ENCODE data around the gene ERVFRD-1. TPM values are rescaled to one million over a fixed set of nuclear protein-coding genes. Genes with fewer than 3 reads are reported as not detected.

Gene ERVFRD-1
- total RNA-seq, 1 donor from 2014 or later = not detected

DNA sequence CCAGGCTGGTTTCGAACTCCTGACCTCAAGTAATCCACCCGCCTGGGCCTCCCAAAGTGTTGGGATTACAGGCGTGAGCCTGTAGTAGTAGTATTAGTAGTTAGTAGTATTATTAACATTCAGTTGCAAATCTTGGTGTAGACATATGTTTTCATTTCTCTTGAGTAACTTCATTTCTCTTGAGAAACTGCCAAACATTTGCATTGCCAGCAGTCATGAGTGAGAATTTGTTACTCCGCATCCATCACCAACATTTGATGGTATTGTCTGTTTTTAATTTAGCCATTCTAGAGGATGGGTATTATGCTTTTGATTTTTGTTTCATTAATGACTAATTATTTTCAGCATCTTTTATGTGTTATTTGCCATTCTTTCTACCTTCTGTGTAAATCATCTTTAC is 1.5 kb upstream of the ERVFRD-1 start:
- H3K27ac Mint-ChIP-seq (ENCODE audit: unreplicated experiment) = no peak overlapping the region
- TF ChIP-seq, protein P1, sequence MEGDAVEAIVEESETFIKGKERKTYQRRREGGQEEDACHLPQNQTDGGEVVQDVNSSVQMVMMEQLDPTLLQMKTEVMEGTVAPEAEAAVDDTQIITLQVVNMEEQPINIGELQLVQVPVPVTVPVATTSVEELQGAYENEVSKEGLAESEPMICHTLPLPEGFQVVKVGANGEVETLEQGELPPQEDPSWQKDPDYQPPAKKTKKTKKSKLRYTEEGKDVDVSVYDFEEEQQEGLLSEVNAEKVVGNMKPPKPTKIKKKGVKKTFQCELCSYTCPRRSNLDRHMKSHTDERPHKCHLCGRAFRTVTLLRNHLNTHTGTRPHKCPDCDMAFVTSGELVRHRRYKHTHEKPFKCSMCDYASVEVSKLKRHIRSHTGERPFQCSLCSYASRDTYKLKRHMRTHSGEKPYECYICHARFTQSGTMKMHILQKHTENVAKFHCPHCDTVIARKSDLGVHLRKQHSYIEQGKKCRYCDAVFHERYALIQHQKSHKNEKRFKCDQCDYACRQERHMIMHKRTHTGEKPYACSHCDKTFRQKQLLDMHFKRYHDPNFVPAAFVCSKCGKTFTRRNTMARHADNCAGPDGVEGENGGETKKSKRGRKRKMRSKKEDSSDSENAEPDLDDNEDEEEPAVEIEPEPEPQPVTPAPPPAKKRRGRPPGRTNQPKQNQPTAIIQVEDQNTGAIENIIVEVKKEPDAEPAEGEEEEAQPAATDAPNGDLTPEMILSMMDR (conservative IDR thresholded peaks at IDR 0.05) = no peak
- peaks cover 8% of the 10 kb centered on the region for H3K4me1 Mint-ChIP-seq
- no peak overlapping the region for H3K4me3 Mint-ChIP-seq
- H3K36me3 Mint-ChIP-seq (ENCODE audit: low read depth) = peaks cover 2% of the 10 kb centered on the region
- no peaks in the 10 kb centered on the region for H3K9me3 Mint-ChIP-seq
- no peaks in the 10 kb centered on the region for H3K27me3 Mint-ChIP-seq (ENCODE audit: low read depth)
- no peak for DNase-seq (ENCODE audit: low read depth, low spot score)

DNA sequence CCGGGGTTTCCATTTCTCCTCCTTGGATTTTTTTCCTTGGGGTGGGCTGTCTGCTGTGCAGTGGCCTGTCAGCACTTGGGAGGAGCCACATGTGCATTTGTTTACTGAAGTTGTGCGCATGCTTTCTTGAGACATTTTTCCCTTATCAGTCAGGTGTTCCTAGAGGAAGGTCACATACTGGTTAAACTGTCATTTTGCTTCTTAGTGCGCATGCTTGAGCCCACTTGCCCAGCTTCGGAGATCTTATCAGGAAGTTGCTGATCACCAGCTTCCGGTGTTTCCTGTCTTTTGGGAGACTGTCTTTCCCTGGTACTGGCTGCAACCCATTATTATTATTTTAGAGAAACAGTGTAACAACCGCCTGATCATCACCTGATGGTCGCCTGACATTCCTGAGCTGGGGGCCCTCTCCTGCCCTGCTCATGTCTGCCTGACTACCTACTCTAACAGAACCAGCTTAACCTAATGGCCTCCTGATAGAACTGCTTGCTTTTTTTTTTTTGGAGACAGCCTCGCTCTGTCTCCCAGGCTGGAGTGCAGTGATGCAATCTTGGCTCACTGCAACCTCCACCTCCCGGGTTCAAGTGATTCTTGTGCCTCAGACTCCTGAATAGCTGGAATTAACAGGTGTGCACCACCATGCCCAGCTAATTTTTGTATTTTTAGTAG is 378 bp upstream of the ERVFRD-1 start:
- no peak for DNase-seq (ENCODE audit: low read depth, low spot score)
- Mint-ChIP-seq H3K4me3 (no peak overlapping the region), H3K27me3 (ENCODE audit: low read depth) (no peaks in the 10 kb centered on the region)

DNA sequence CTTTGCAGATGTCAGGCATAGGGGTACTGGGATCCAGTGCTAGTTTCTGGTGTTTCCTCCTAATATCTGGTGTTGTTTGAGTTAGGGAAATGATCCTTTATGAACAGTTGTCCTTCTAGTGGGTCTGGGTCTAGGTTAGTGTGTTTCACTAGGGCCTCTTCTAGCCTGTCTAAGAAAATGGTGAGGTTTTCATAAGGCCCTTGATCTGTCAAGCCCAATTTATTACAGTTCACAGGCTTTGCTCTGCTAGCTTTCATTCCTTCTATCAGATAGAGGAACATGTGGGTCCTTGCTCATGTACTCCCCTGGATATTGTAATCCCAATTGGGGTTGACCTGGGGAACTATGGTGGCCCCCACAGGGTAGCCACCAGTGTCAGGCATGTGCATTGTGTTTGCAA is 2.8 kb downstream of the ERVFRD-1 start:
- Mint-ChIP-seq H3K27ac (ENCODE audit: unreplicated experiment) (no peak overlapping the region), H3K27me3 (ENCODE audit: low read depth) (no peaks in the 10 kb centered on the region), H3K36me3 (ENCODE audit: low read depth) (peaks cover 13% of the 10 kb centered on the region), H3K4me1 (peaks cover 10% of the 10 kb centered on the region), H3K9me3 (peaks cover 10% of the 10 kb centered on the region), H3K4me3 (no peak overlapping the region)
- no peak for DNase-seq (ENCODE audit: low read depth, low spot score)
- TF ChIP-seq, protein P1 (conservative IDR thresholded peaks at IDR 0.05) = no peak

More for the DNA sequence above, 378 bp upstream of the ERVFRD-1 start:
- TF ChIP-seq, protein P1 (conservative IDR thresholded peaks at IDR 0.05) = no peak
- H3K4me1 Mint-ChIP-seq = peaks cover 14% of the 10 kb centered on the region
- H3K9me3 Mint-ChIP-seq = peaks cover 4% of the 10 kb centered on the region
- H3K36me3 Mint-ChIP-seq (ENCODE audit: low read depth) = peaks cover 6% of the 10 kb centered on the region
- no peak overlapping the region for H3K27ac Mint-ChIP-seq (ENCODE audit: unreplicated experiment)

DNA sequence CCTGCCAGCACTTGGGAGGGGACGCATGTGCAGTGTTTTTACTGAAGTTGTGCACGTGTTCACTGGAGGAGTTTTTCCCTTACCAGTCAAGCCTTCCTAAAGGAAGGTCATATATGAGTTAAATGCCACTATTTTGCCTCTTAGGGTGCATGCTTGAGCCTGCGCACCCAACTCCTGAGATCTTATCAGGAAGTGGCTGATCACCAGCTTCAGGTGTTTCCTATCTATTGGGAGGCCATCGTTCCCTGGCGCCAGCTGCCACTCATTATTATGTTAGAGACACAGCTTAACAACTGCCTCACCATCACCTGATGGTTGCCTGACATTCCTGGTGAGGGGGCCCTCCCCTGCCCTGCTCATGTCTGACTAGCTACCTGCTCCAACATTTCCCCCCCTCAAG is 8.5 kb downstream of the ERVFRD-1 start:
- H3K27ac Mint-ChIP-seq (ENCODE audit: unreplicated experiment) = peak overlapping the region; percentile 6
- peaks cover 7% of the 10 kb centered on the region for H3K4me1 Mint-ChIP-seq
- H3K27me3 Mint-ChIP-seq (ENCODE audit: low read depth) = no peaks in the 10 kb centered on the region
- no peak overlapping the region for H3K4me3 Mint-ChIP-seq
- no peak for DNase-seq (ENCODE audit: low read depth, low spot score)
- TF ChIP-seq, protein P1 (conservative IDR thresholded peaks at IDR 0.05) = no peak
- peaks cover 29% of the 10 kb centered on the region for H3K9me3 Mint-ChIP-seq
- peaks cover 45% of the 10 kb centered on the region for H3K36me3 Mint-ChIP-seq (ENCODE audit: low read depth)

DNA sequence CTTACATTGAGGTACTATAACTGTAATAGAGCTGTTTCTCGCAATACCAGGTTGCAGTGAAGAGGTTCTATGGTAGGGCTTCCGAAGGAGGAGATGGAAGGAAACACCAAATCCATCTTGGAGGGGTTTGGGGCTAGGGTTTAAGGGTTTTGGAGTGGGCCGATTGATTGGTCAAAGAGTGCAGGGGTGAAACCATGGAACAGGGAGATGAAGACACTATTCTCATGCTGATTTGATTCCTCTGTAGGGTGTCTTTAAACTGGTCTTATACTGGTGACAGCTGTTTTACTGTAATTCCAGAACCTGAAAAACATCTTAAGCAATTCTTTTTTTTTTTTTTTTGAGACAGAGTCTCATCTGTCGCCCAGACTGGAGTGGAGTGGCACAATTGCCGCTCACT is 10.1 kb downstream of the ERVFRD-1 start:
- Mint-ChIP-seq H3K4me3 (no peak overlapping the region), H3K9me3 (peaks cover 24% of the 10 kb centered on the region), H3K27me3 (ENCODE audit: low read depth) (no peaks in the 10 kb centered on the region), H3K4me1 (peaks cover under 1% of the 10 kb centered on the region), H3K27ac (ENCODE audit: unreplicated experiment) (no peak overlapping the region), H3K36me3 (ENCODE audit: low read depth) (peaks cover 41% of the 10 kb centered on the region)
- no peak for DNase-seq (ENCODE audit: low read depth, low spot score)
- TF ChIP-seq, protein P1 (conservative IDR thresholded peaks at IDR 0.05) = no peak
